ENCODE data around the gene ZNF225. TPM values are rescaled to one million over a fixed set of nuclear protein-coding genes. Genes with fewer than 3 reads are reported as not detected.

The ZNF225 gene
- total RNA-seq, 2 donors from 2014 or later: 2.8 TPM

GRCh38 chr19:44141191-44142058 is 28.2 kb downstream of the ZNF225 start, which contains the start of gene ZNF234:
Gene ZNF234 (plus strand): TSS chr19:44141554. CDS start chr19:44144633, 3,079 bp downstream.
- TF ChIP-seq, protein P1, sequence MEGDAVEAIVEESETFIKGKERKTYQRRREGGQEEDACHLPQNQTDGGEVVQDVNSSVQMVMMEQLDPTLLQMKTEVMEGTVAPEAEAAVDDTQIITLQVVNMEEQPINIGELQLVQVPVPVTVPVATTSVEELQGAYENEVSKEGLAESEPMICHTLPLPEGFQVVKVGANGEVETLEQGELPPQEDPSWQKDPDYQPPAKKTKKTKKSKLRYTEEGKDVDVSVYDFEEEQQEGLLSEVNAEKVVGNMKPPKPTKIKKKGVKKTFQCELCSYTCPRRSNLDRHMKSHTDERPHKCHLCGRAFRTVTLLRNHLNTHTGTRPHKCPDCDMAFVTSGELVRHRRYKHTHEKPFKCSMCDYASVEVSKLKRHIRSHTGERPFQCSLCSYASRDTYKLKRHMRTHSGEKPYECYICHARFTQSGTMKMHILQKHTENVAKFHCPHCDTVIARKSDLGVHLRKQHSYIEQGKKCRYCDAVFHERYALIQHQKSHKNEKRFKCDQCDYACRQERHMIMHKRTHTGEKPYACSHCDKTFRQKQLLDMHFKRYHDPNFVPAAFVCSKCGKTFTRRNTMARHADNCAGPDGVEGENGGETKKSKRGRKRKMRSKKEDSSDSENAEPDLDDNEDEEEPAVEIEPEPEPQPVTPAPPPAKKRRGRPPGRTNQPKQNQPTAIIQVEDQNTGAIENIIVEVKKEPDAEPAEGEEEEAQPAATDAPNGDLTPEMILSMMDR (IDR thresholded peaks at IDR 0.05): no peak
- Histone ChIP-seq H3K4me1 (peaks cover 12% of the 10 kb centered on the region), H3K27me3 (no peaks in the 10 kb centered on the region), H3K9me3 (no peaks in the 10 kb centered on the region), H3K9ac (ENCODE audit: low read depth in 2 of 2, low read length in 2 of 2) (peak within 1 kb of the TSS; percentile 83 to 92), H3K36me3 (no peaks in the 10 kb centered on the region), H3K27ac (peak within 1 kb of the TSS; percentile 65), H3K4me3 (peak within 1 kb of the TSS; percentile 93)
- intact Hi-C loops (cut with DNase I): no loop called here
- DNase-seq: peak; percentile 91

DNA sequence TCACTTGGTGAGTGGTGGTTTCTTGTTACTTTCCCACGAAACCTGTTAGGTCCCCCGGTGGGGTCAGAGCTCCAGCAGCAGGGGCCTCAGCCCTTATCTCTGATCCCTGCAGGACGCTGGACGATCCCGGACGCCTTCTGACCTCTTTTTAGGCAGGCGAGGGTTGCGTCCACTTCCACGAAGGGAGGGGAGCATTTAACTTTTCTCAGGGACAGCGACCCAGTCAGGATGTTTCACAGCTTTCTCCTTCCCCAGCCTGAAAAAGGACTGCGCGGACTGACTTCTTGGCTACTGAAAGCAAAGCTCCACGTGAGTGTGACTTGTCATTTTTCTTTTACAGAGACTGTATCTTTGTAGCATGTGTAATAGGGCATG is 28.8 kb downstream of the ZNF225 start:
- H3K27me3 ChIP-seq: no peaks in the 10 kb centered on the region
- H3K36me3 ChIP-seq: no peaks in the 10 kb centered on the region
- TF ChIP-seq, protein P1 (IDR thresholded peaks at IDR 0.05): no peak
- H3K4me3 ChIP-seq: peak overlapping the region; percentile 93
- peak overlapping the region; percentile 83 to 92 for H3K9ac ChIP-seq (ENCODE audit: low read depth in 2 of 2, low read length in 2 of 2)
- peak; percentile 23 for DNase-seq
- H3K9me3 ChIP-seq: no peaks in the 10 kb centered on the region
- intact Hi-C loops (cut with DNase I): no loop called here
- peaks cover 12% of the 10 kb centered on the region for H3K4me1 ChIP-seq
- H3K27ac ChIP-seq: no peak overlapping the region

DNA sequence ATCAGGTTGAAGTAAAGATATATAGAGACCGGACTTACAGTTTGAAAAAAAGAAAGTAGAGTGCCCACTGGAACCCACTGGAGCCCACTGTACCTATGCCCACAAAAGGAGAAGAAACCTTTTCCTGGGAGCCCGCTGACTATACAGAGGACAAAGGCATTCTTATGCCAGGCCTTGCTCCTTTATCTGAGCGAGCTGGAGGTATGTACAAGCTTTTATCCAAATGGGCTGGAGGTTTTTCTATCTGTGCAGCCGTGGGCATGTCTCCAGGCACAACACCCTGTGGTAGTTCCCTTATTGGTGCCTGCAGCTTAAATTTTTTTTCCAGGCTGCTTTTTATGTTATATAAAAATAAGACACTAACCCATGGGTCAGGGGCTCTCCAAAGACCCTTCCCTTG is 36.6 kb downstream of the ZNF225 start:
- intact Hi-C loops (cut with DNase I): no loop called here
- TF ChIP-seq, protein P1 (IDR thresholded peaks at IDR 0.05): no peak
- no peak for DNase-seq
- Histone ChIP-seq H3K9me3 (no peaks in the 10 kb centered on the region), H3K27me3 (no peaks in the 10 kb centered on the region), H3K4me3 (no peak overlapping the region), H3K27ac (no peak overlapping the region), H3K36me3 (no peaks in the 10 kb centered on the region), H3K4me1 (no peaks in the 10 kb centered on the region), H3K9ac (ENCODE audit: low read depth in 2 of 2, low read length in 2 of 2) (no peak overlapping the region)

DNA sequence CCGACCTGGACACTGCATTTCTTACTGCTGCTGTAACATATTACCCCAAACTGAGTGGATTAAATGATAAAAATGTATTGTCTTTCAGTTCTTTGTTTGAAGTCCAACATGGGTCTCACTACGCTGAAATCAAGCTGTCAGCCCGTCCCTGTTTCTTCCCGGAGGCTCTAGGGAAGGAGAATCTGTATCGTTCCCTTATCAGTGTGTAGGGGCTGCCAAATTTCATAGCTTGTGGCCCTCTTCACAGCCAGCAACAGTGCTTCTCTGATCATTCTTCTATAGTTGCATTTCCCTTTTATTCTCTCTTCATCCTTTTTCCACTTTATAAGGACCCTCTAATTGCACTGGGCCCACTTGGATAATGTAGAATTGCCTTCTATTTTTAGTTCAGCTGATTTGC is 38.3 kb downstream of the ZNF225 start:
- TF ChIP-seq, protein P1 (IDR thresholded peaks at IDR 0.05): no peak
- intact Hi-C loops (cut with DNase I): no loop called here
- Histone ChIP-seq H3K4me1 (no peaks in the 10 kb centered on the region), H3K36me3 (peaks cover 8% of the 10 kb centered on the region), H3K9ac (ENCODE audit: low read depth in 2 of 2, low read length in 2 of 2) (no peak overlapping the region), H3K27ac (no peak overlapping the region), H3K4me3 (no peak overlapping the region), H3K9me3 (no peaks in the 10 kb centered on the region), H3K27me3 (no peaks in the 10 kb centered on the region)
- no peak for DNase-seq

- Histone ChIP-seq H3K4me1 (no peaks in the 10 kb centered on the region), H3K27ac (no peak overlapping the region), H3K36me3 (peaks cover 18% of the 10 kb centered on the region), H3K9ac (ENCODE audit: low read depth in 2 of 2, low read length in 2 of 2) (no peak overlapping the region), H3K27me3 (no peaks in the 10 kb centered on the region), H3K4me3 (no peak overlapping the region), H3K9me3 (peaks cover 17% of the 10 kb centered on the region)
- TF ChIP-seq, protein P1 (IDR thresholded peaks at IDR 0.05): no peak
- intact Hi-C loops (cut with DNase I): no loop called here
- DNase-seq: no peak
Observed at GRCh38 chr19:44156475-44156874, 43.3 kb downstream of the ZNF225 start.
